Fibroblast of mammary gland (primary cell): Measurements from ENCODE around the gene IGFLR1.

Experiments used
- DNase-seq: peaks from one replicate; pipeline ENCODE4 v3.0.0-alpha.2; 2010; ENCODE audit warnings: low read depth
- H3K4me3 ChIP-seq: 2 replicates; pipeline ENCODE4 v1.5.1; 2011; ENCODE audit warnings: low read depth, mild to moderate bottlenecking, low read length, moderate library complexity; ENCODE audit not compliant: control insufficient read depth
- CTCF ChIP-seq: conservative IDR thresholded peaks from 2 replicates; pipeline ENCODE4 v1.5.1; 2011; ENCODE audit warnings: low read depth, low read length, inconsistent platforms; ENCODE audit not compliant: control insufficient read depth, insufficient read depth

The IGFLR1 gene

GRCh38 chr19:35703343-35703742 is 38.9 kb downstream of the IGFLR1 start:
- H3K4me3 ChIP-seq: no peak overlapping the region
- DNase-seq: no peak
- no peak for TF ChIP-seq CTCF

- H3K4me3 ChIP-seq: peak overlapping the region; percentile 56
- TF ChIP-seq CTCF: no peak
- DNase-seq: peak; percentile 97
Observed at GRCh38 chr19:35702223-35703012, 39.8 kb downstream of the IGFLR1 start.

GRCh38 chr19:35696835-35697234 is 45.4 kb downstream of the IGFLR1 start:
- DNase-seq: no peak

GRCh38 chr19:35695895-35696422 is 46.3 kb downstream of the IGFLR1 start:
- no peak for TF ChIP-seq CTCF
- H3K4me3 ChIP-seq: no peak overlapping the region
- DNase-seq: no peak

More at GRCh38 chr19:35696835-35697234, 45.4 kb downstream of the IGFLR1 start:
- H3K4me3 ChIP-seq: no peak overlapping the region
- TF ChIP-seq CTCF: no peak

GRCh38 chr19:35693835-35694599 is 48.2 kb downstream of the IGFLR1 start:
- DNase-seq: peak; percentile 82
- peak; percentile 98 for TF ChIP-seq CTCF
- no peak overlapping the region for H3K4me3 ChIP-seq

- no peak overlapping the region for H3K4me3 ChIP-seq
- DNase-seq: no peak
- no peak for TF ChIP-seq CTCF
Observed at GRCh38 chr19:35693422-35693821, 48.8 kb downstream of the IGFLR1 start.
